D721Med (cell line): ENCODE results near the gene CSNK1A1.
"Not testable (repeated sequence)": the region's sequence is repeated elsewhere in the genome, so short reads cannot be mapped to it uniquely, and the experiment has no call there.

ENCODE experiments used
- DNase-seq: peaks from one replicate; pipeline ENCODE4 v3.0.0; 2011; ENCODE audit warnings: low spot score; ENCODE audit not compliant: insufficient read length
- FAIRE-seq: peaks from 2 replicates; lab custom pipeline; 2011; peaks lifted over from hg19 to GRCh38; lab: Jason Lieb, UNC
- TF ChIP-seq, protein P1 (sequence below): IDR thresholded peaks from 2 replicates; pipeline ENCODE4 v1.5.1; 2012; ENCODE audit warnings: mild to moderate bottlenecking, control low read depth; ENCODE audit not compliant: insufficient read depth; ENCODE audit errors: missing control alignments

The CSNK1A1 gene

DNA sequence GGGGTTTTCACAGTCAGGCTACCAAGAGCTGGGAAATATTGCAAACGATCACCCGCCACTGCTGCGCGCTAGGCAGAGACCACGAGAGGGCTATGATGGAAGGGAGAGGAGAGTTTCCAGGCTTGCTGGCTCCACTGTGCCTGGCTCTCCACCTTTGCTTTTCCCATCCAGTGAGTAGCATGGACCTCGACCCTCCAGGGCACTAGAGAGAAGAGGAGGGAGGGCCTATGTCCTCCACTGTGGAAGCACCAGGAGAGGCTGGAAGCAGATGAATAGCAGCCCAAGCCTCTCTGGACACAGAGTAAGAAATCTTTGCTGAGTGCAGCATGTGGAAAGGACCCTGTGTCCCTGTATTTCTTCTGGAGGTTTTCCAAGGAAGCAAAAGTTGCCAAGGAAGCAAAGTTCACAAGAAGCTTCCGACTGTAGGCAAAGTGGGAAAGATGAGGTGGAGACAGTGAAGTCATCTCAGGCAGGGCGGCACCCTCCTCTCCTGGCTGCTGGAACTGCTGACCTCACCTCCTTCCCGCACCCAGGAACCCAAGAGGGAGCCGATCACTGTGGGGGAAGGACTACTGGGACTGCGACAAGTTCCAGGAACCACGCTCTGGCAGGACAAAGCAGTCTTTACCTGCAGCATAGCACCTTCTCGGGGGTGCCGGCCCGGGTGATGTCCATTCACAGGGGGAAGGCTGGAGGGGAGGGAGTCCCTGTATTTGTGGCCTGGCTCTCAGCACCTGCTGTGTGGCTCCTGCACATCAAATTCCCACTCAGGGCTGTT is 79.6 kb downstream of the CSNK1A1 start:
- FAIRE-seq, result no peak
- DNase-seq, result no peak
- TF ChIP-seq, protein P1, sequence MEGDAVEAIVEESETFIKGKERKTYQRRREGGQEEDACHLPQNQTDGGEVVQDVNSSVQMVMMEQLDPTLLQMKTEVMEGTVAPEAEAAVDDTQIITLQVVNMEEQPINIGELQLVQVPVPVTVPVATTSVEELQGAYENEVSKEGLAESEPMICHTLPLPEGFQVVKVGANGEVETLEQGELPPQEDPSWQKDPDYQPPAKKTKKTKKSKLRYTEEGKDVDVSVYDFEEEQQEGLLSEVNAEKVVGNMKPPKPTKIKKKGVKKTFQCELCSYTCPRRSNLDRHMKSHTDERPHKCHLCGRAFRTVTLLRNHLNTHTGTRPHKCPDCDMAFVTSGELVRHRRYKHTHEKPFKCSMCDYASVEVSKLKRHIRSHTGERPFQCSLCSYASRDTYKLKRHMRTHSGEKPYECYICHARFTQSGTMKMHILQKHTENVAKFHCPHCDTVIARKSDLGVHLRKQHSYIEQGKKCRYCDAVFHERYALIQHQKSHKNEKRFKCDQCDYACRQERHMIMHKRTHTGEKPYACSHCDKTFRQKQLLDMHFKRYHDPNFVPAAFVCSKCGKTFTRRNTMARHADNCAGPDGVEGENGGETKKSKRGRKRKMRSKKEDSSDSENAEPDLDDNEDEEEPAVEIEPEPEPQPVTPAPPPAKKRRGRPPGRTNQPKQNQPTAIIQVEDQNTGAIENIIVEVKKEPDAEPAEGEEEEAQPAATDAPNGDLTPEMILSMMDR, result no peak

DNA sequence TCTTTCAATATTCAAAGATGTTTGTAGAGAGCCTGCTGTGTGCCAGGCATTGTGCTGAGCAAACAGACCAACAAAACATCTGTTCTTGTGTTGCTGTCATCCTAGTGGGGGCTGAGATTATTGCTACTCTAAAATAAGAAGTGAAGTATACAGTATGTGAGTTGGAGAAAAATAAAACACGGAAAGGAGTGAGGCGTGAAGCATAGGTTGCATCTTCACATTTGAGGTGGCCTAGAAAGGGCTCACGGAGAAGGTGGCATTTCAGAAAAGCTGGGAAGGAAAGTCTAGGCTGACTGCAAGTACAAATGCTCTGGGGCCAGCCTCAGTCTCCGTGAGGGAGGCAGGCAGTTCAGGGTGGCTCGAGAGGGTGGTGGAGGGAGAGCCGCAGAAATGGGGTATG is 80.3 kb downstream of the CSNK1A1 start:
- TF ChIP-seq, protein P1, result no peak
- DNase-seq, result no peak
- no peak for FAIRE-seq

DNA sequence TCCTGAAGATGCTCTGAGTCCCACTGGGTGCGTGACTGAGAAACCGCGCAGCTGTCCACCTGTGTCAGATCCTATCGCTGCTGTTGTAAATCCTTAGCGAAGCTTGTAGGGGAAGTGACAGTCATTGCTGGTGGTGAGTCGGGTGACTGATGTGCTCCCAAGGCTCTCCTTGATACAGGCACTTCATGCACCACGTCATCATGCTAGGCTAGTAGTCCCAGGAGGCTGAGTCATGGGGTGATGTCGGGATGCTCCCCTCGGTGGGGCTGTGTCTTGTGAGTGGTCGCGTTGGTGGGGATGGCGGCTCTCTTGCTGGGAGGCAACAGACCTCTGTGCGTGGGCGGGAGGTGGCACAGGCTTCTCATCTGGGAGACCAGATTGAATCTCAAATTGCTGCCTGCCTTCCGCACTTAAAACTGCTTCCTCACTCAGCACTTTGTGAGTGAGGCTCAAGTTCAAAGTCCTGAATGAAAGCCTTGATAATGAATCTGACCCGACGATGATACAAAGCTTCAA is 84.7 kb downstream of the CSNK1A1 start:
- no peak for FAIRE-seq
- no peak for DNase-seq
- TF ChIP-seq, protein P1, result no peak

DNA sequence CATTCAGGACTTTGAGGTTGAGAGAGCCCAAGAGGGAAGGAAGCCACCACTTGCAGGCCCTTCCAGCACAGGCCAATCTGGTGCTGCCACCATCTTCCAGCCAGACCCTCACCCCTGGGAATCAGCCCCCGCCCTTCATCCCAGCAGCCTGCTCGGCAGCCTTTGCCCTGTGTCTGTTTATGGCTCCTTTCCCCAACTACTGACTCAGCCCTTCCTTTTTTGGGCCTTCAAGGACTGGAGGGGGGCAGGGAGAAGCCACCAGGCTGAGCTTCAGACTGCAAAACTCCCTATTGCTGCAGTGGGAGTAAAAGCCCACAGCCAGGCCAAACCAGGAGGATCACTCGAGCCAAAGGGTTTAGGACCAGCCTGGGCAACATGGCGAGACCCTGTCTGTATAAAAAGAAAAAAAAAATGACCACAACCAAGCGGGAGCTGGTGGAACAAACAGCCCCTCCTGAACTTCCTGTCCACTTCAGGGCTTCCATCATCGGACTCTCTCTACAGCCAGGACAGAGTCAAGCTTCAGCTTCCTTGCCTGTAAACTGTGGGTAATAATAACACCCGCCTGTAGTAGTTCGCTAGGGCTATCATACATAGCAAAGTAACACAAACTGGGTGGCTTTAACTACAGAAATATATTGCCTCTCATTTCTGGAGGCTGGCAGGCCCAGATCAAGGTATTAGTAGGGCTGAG is 86.3 kb downstream of the CSNK1A1 start:
- TF ChIP-seq, protein P1, result no peak
- DNase-seq, result no peak
- no peak for FAIRE-seq

DNA sequence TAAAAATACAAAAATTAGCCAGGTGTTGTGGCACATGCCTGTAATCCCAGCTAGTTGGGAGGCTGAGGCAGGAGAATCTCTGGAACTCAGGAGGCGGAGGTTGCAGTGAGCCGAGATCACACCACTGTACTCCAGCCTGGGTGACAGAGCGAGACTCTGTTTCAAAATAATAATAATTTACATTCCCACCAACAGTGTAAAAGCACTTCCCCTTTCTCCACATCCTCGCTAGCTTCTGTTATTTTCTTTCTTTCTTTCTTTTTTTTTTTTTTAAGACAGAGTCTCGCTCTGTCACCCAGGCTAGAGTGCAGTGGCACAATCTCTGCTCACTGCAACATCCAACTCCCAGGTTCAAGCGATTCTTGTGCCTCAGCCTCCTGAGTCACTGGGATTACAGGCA is 89.3 kb downstream of the CSNK1A1 start:
- not testable (repeated sequence) for DNase-seq, FAIRE-seq

DNA sequence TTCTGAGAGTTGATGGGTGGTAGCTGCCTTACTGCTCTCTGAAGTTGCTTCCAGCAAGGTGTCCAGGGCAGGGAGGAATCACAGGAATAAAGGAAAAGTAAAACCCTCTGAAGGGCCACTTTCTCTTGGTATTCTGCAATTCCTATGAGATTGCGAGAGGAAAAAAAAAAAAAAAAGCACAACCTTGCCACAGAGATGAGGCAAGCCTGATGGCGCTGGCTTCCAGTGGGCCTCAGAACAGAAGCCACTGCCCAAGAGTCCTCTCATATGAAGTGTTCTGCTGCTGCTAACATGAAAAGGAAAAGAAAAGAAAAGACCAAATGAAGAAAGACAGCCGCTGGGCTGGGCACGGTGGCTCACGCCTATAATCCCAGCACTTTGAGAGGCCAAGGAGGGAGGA is 91.3 kb downstream of the CSNK1A1 start:
- DNase-seq (no peak), FAIRE-seq (no peak)
- TF ChIP-seq, protein P1, result no peak

DNA sequence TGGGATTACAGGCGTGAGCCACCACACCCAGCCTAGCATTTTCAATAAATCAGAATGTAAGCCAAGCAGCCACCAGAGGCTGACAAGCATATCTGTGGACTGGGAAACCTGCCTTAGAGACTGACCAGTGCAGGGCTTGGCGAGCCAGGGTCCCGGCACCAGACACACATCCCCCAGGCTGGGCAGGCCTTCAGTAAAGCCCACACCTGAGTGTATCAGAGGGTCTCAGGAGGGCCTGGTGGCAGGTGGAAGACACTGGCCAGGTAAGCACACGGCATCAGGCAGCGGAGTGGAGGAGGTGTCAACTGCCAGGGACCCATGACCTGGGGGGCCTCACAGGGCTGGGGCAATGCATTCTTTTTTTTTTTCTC is 93.9 kb downstream of the CSNK1A1 start:
- DNase-seq (no peak), FAIRE-seq (no peak)
- TF ChIP-seq, protein P1, result no peak
